Measurements from ENCODE around the gene SASH3. TPM values are rescaled to one million over a fixed set of nuclear protein-coding genes. Genes with fewer than 3 reads are reported as not detected.

SASH3 gene
- total and polyA plus RNA-seq, 12 donors: 1.1 to 27.8 (median 13.4) TPM

DNA sequence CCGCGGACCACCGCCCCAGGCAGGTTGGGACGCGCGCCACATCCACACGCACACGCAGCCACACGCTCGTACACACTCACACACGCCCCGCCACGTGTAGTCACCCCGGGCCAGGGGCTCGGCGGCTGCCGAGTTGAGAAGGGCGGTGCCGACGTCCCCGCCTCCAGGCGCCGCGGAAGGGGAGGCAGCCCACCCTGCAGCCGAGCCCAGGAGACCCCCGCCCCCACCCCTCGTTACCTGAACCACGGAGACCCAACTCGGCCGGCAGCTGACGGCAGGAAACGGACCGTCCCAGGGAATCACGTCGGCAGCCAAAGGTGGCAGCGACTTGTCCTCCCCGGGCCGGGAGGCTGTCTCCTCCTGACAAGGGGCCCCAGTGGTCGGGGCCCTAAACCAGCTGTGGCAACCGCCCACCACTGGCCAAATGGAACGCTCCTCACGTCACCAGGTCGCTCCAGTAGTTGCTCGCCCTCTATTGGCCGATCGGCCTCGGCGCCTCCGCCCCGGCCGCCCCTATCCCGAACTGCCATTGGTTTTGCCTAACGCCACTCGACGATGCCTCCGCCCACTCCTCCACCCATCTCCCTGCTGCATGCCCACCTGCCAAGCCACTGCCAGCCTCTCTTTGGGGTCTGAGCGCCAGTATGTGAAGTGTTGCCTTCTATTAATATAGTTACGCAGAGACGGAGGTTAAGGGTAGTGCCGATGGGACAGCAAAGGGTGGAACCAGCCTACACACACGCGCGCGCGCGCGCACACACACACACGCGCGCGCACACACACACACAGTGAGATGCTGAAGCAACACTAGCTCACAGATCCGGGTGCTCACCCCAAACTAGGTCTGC lies 63.9 kb downstream of the SASH3 start, which contains the start of gene ZDHHC9:
TSS of gene ZDHHC9 (minus strand) at position 428 of the 848 bp plus-strand sequence. CDS start 1,941 bp downstream, outside the sequence.
- intact Hi-C loops (cut with DNase I): no loop called here
- Histone ChIP-seq H3K36me3 (replicated peaks in 1 of 2) (no peaks in the 10 kb centered on the region), H3K4me3 (peak within 1 kb of the TSS in 3 of 4 donors; percentile 41 to 82 (median 48)), H3K27me3 (no peaks in the 10 kb centered on the region), H3K4me1 (replicated peaks in 1 of 2) (no peaks in the 10 kb centered on the region), H3K27ac (peak within 1 kb of the TSS in 2 of 5 donors; percentile 71 to 81), H3K9me3 (replicated peaks in 1 of 3) (no peaks in the 10 kb centered on the region)
- DNase-seq: peak; percentile 83 to 94 (median 88)
- TF ChIP-seq CTCF (IDR thresholded peaks at IDR 0.05) (peak in 2 of 6 experiments; percentile 8 to 19), POLR2A (IDR thresholded peaks at IDR 0.05) (peak in 1 of 2 donors; percentile 32)
- 0 to 57% (median 21%) methylated on average over 1 to 71 of the region's 72 CpGs for WGBS, 4 donors

Small RNAs within 50 kb of the gene (small RNA-seq; reads per million reads assigned to genes)
- 0 reads per million in 2 donors for gene RF00017

Other genes starting within 250 kb of the SASH3 start
- gene OCRL, start 239.7 kb upstream of the SASH3 start, total RNA-seq: 10 to 100 TPM; 26.8 to 48.6 (median 32.0) TPM
- gene OCRL, start 239.7 kb upstream of the SASH3 start, polyA plus RNA-seq: 10 to 100 TPM; 24.2 to 48.4 (median 36.7) TPM
- gene APLN, start 125.0 kb upstream of the SASH3 start, total RNA-seq: 10 to 100 TPM in 2 of 9 donors, 1 to 10 TPM in 6, under 1 TPM in 1; 0.67 to 18.5 (median 5.5) TPM
- gene APLN, start 125.0 kb upstream of the SASH3 start, polyA plus RNA-seq: 10 to 100 TPM in 2 of 3 donors, 1 to 10 TPM in 1; 2.7 to 27.5 (median 10.5) TPM
- 1 to 10 TPM in 5 of 9 donors, under 1 TPM in 4; 0.18 to 5.4 (median 1.4) TPM for gene XPNPEP2, start 41.0 kb upstream of the SASH3 start, total RNA-seq
- 1 to 10 TPM in 1 of 3 donors, under 1 TPM in 2; 0.56 to 2.4 (median 0.73) TPM for gene XPNPEP2, start 41.0 kb upstream of the SASH3 start, polyA plus RNA-seq
- 10 to 100 TPM; 11.8 to 75.7 (median 25.3) TPM for gene ZDHHC9, start 63.9 kb downstream of the SASH3 start, total RNA-seq
- gene ZDHHC9, start 63.9 kb downstream of the SASH3 start, polyA plus RNA-seq: 10 to 100 TPM in 1 of 3 donors, 1 to 10 TPM in 2; 4.3 to 33.3 (median 7.2) TPM
- gene UTP14A, start 126.2 kb downstream of the SASH3 start, total RNA-seq: 10 to 100 TPM; 10.1 to 17.5 (median 14.8) TPM
- gene UTP14A, start 126.2 kb downstream of the SASH3 start, polyA plus RNA-seq: 10 to 100 TPM; 10.7 to 28.1 (median 11.1) TPM
- gene BCORL1, start 202.7 kb downstream of the SASH3 start, total RNA-seq: 10 to 100 TPM in 4 of 9 donors, 1 to 10 TPM in 5; 1.4 to 18.5 (median 9.2) TPM
- 1 to 10 TPM; 2.8 to 8.4 (median 5.5) TPM for gene BCORL1, start 202.7 kb downstream of the SASH3 start, polyA plus RNA-seq